ENCODE data around the gene C2CD3. TPM values are rescaled to one million over a fixed set of nuclear protein-coding genes. Genes with fewer than 3 reads are reported as not detected.

C2CD3 gene
- total and polyA plus RNA-seq, 10 of the 15 experiments (the other 5 are each of a cell fraction or from before 2014, with no cell fraction given), result 2.3 to 24.0 (median 16.3) TPM

GRCh38 chr11:74050465-74050864, 120.3 kb downstream of the C2CD3 start (continued):
- TF ChIP-seq ZBTB4 (CRISPR knock-in tag; IDR thresholded peaks at IDR 0.05), result no peak
- no peak for TF ChIP-seq RFX5 (IDR thresholded peaks at IDR 0.05; ENCODE audit: low read depth, low read length)
- no peak for TF ChIP-seq TBL1XR1 (IDR thresholded peaks at IDR 0.05; ENCODE audit: low read depth, low read length)
- TF ChIP-seq CUX1 (IDR thresholded peaks at IDR 0.05; ENCODE audit: insufficient replicate concordance, low read depth, low read length), result no peak
- no peak for TF ChIP-seq BHLHE40 (IDR thresholded peaks at IDR 0.05; ENCODE audit: borderline replicate concordance in 1 of 2, low read depth in 2 of 2, low read length in 1 of 2)
- TF ChIP-seq RAD21 (IDR thresholded peaks at IDR 0.05; ENCODE audit: insufficient read depth, low read depth, low read length), result no peak
- no peak for TF ChIP-seq TCF3 (IDR thresholded peaks at IDR 0.05; ENCODE audit: borderline replicate concordance, insufficient read depth, low read depth, low read length)
- TF ChIP-seq POLR2AphosphoS2 (IDR thresholded peaks at IDR 0.05; ENCODE audit: low read depth, low read length), result no peak
- no peak for TF ChIP-seq ATF7 (IDR thresholded peaks at IDR 0.05; ENCODE audit: low read depth)
